GM19023 (cell line): ENCODE measurements around the gene NECTIN2.
"Not testable (repeated sequence)": the region's sequence is repeated elsewhere in the genome, so short reads cannot be mapped to it uniquely, and the experiment has no call there.

ENCODE experiments used
- ATAC-seq: cut with Tn5 transposase; IDR thresholded peaks from one replicate; pipeline ENCODE4 v1.9.1; 2021; ENCODE audit warnings: mild to moderate bottlenecking, moderate library complexity; ENCODE audit not compliant: unreplicated experiment

Gene NECTIN2

GRCh38 chr19:44848812-44849447 is 2.8 kb downstream of the NECTIN2 start:
- ATAC-seq: no peak

- no peak for ATAC-seq
Measured at GRCh38 chr19:44850641-44851109, 4.6 kb downstream of the NECTIN2 start.

GRCh38 chr19:44851427-44851826 is 5.3 kb downstream of the NECTIN2 start:
- no peak for ATAC-seq

GRCh38 chr19:44855606-44856005 is 9.5 kb downstream of the NECTIN2 start:
- ATAC-seq: no peak

- ATAC-seq: no peak
Measured at GRCh38 chr19:44856421-44857083, 10.5 kb downstream of the NECTIN2 start.

GRCh38 chr19:44857837-44858236 is 11.7 kb downstream of the NECTIN2 start:
- ATAC-seq: no peak

- ATAC-seq: not testable (repeated sequence)
Measured at GRCh38 chr19:44861576-44861975, 15.5 kb downstream of the NECTIN2 start.

- no peak for ATAC-seq
Measured at GRCh38 chr19:44863990-44864389, 17.9 kb downstream of the NECTIN2 start.

GRCh38 chr19:44865196-44865767 is 19.2 kb downstream of the NECTIN2 start:
- no peak for ATAC-seq

GRCh38 chr19:44866664-44867063 is 20.6 kb downstream of the NECTIN2 start:
- no peak for ATAC-seq

- ATAC-seq: no peak
Measured at GRCh38 chr19:44867578-44867977, 21.5 kb downstream of the NECTIN2 start.

- no peak for ATAC-seq
Measured at GRCh38 chr19:44869733-44870470, 23.8 kb downstream of the NECTIN2 start.

GRCh38 chr19:44871809-44872208 is 25.7 kb downstream of the NECTIN2 start:
- ATAC-seq: no peak

GRCh38 chr19:44872661-44873060 is 26.6 kb downstream of the NECTIN2 start:
- ATAC-seq: no peak

GRCh38 chr19:44874317-44874716 is 28.2 kb downstream of the NECTIN2 start:
- no peak for ATAC-seq

- no peak for ATAC-seq
Measured at GRCh38 chr19:44875666-44876451, 29.8 kb downstream of the NECTIN2 start.

- no peak for ATAC-seq
Measured at GRCh38 chr19:44876930-44877535, 30.9 kb downstream of the NECTIN2 start.

- no peak for ATAC-seq
Measured at GRCh38 chr19:44878120-44878865, 32.2 kb downstream of the NECTIN2 start.

- ATAC-seq: no peak
Measured at GRCh38 chr19:44879309-44880065, 33.4 kb downstream of the NECTIN2 start.
